ENCODE data around the gene WWC2. TPM values are rescaled to one million over a fixed set of nuclear protein-coding genes. Genes with fewer than 3 reads are reported as not detected.
"Not testable (repeated sequence)": the region's sequence is repeated elsewhere in the genome, so short reads cannot be mapped to it uniquely, and the experiment has no call there.

Gene WWC2
- total RNA-seq, 1 donor: 100 TPM

GRCh38 chr4:183321079-183321478 is 222.0 kb downstream of the WWC2 start:
- TF ChIP-seq, protein P1, sequence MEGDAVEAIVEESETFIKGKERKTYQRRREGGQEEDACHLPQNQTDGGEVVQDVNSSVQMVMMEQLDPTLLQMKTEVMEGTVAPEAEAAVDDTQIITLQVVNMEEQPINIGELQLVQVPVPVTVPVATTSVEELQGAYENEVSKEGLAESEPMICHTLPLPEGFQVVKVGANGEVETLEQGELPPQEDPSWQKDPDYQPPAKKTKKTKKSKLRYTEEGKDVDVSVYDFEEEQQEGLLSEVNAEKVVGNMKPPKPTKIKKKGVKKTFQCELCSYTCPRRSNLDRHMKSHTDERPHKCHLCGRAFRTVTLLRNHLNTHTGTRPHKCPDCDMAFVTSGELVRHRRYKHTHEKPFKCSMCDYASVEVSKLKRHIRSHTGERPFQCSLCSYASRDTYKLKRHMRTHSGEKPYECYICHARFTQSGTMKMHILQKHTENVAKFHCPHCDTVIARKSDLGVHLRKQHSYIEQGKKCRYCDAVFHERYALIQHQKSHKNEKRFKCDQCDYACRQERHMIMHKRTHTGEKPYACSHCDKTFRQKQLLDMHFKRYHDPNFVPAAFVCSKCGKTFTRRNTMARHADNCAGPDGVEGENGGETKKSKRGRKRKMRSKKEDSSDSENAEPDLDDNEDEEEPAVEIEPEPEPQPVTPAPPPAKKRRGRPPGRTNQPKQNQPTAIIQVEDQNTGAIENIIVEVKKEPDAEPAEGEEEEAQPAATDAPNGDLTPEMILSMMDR (IDR thresholded peaks at IDR 0.05; ENCODE audit: insufficient read depth, low read depth, low read length): no peak
- DNase-seq (ENCODE audit: low read depth): no peak
- H3K4me3 ChIP-seq (ENCODE audit: low read depth, low read length): no peak overlapping the region

- no peak overlapping the region for H3K4me3 ChIP-seq (ENCODE audit: low read depth, low read length)
- TF ChIP-seq, protein P1 (IDR thresholded peaks at IDR 0.05; ENCODE audit: insufficient read depth, low read depth, low read length): no peak
- no peak for DNase-seq (ENCODE audit: low read depth)
These were observed 222.5 kb downstream of the WWC2 start for GRCh38 chr4:183321516-183321915.

DNA sequence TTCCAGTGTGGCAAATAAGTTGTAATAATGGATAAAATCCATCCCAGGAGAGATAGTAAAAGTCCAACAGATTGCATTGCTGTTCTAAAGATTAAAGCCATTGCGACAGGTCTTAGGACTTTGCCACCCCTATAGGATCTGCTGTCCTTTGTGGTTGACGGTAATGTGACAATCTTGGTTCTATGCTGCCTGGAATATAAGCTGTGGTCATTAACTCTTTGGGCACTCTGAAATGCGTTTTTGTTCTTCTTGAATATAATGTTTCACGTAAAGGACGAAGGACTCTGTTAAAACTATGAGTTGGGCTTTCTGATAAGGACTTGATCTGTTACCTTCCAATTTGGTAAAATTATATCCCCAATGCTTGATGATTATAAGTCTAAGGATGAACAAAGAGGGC is 223.3 kb downstream of the WWC2 start, which contains the start of gene CLDN24:
Gene CLDN24 (minus strand): TSS at position 101 of the 400 bp plus-strand sequence. CDS start 0 bp downstream, at position 101.
- TF ChIP-seq, protein P1 (IDR thresholded peaks at IDR 0.05; ENCODE audit: insufficient read depth, low read depth, low read length): no peak
- DNase-seq (ENCODE audit: low read depth): no peak
- no peak within 1 kb of the TSS for H3K4me3 ChIP-seq (ENCODE audit: low read depth, low read length)

DNA sequence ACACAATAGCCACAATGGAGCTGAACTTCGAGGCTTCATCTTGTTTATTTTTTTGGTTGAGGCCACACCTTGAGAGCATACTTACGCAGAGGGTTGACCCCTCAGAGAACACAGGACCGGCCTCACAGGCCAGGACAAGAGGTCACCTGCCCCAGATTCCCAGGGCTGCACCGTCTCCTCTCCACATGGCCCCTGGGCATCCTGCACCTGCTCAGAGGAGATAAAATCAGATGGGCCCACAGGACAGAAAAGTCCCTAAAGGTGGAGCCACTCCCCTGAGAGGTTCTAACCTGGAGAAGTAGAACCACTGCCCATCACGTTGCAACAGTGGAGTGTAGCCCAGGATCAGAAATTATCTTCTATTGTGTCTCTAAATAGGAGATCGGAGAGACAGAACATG is 224.2 kb downstream of the WWC2 start:
- no peak overlapping the region for H3K4me3 ChIP-seq (ENCODE audit: low read depth, low read length)
- TF ChIP-seq, protein P1 (IDR thresholded peaks at IDR 0.05; ENCODE audit: insufficient read depth, low read depth, low read length): no peak
- DNase-seq (ENCODE audit: low read depth): no peak

DNA sequence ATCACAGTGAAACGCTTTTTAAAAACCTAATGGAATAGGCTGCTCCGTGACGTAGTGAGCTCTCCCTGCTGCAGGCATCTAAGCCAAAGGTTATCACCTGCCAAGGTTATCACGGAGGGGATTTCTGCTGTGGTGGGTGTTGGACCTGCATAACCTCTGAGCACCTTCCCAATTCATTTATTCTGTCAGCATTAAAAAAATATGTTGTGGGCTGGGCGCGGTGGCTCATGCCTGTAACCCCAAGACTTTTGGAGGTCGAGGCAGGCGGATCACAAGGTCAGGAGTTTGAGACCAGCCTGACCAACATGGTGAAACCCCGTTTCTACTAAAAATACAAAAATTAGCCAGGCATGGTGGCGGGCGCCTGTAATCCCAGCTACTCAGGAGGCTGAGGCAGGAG is 225.0 kb downstream of the WWC2 start:
- not testable (repeated sequence) for H3K4me3 ChIP-seq (ENCODE audit: low read depth, low read length); DNase-seq (ENCODE audit: low read depth)

DNA sequence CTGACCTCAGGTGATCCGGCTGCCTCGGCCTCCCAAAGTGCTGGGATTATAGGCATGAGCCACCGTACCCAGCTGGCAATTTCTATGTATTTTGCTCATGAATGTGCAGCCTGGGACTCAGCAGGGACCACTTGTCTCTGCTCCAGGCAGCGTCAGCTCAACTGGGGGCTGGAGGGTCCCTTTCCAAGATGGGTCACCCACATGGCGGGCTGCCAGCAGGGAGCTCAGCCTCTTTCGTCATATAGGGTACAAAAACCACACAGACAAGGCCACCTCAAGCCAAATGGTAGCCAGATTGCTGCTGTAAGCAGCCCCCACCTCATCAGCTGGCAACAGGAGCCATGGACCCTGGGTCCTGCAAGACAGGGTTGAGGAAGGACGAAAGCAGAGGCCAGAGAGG is 225.6 kb downstream of the WWC2 start:
- no peak overlapping the region for H3K4me3 ChIP-seq (ENCODE audit: low read depth, low read length)
- TF ChIP-seq, protein P1 (IDR thresholded peaks at IDR 0.05; ENCODE audit: insufficient read depth, low read depth, low read length): no peak
- DNase-seq (ENCODE audit: low read depth): no peak

GRCh38 chr4:183326387-183326786 is 227.3 kb downstream of the WWC2 start:
- not testable (repeated sequence) for DNase-seq (ENCODE audit: low read depth); H3K4me3 ChIP-seq (ENCODE audit: low read depth, low read length)

GRCh38 chr4:183326853-183327252 is 227.8 kb downstream of the WWC2 start:
- TF ChIP-seq, protein P1 (IDR thresholded peaks at IDR 0.05; ENCODE audit: insufficient read depth, low read depth, low read length): no peak
- DNase-seq (ENCODE audit: low read depth): no peak

More at GRCh38 chr4:183326853-183327252, 227.8 kb downstream of the WWC2 start:
- H3K4me3 ChIP-seq (ENCODE audit: low read depth, low read length): no peak overlapping the region

Measured in fibroblast of villous mesenchyme (primary cell).